ENCODE measurements around the gene MAF.

DNA sequence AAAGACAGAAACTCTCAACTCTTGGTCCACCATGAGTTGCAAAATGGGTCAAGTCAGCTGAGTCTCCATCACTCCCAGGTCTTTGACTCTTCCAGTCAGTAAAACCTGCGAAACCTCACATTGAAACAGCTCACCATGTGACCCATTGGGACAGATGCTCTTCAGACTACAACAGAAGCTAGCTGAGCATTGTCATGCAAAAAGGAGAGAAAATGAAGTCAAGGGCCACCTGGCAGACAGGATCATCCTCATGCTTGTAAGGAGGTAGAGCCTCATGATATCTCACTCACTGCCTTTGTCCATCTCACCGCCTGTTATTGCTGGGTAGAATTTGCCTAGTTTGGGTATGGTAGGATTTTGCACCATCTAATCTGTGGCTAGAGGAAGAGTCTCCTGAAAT lies 50.2 kb downstream of the MAF start:
- TF ChIP-seq, protein P1, sequence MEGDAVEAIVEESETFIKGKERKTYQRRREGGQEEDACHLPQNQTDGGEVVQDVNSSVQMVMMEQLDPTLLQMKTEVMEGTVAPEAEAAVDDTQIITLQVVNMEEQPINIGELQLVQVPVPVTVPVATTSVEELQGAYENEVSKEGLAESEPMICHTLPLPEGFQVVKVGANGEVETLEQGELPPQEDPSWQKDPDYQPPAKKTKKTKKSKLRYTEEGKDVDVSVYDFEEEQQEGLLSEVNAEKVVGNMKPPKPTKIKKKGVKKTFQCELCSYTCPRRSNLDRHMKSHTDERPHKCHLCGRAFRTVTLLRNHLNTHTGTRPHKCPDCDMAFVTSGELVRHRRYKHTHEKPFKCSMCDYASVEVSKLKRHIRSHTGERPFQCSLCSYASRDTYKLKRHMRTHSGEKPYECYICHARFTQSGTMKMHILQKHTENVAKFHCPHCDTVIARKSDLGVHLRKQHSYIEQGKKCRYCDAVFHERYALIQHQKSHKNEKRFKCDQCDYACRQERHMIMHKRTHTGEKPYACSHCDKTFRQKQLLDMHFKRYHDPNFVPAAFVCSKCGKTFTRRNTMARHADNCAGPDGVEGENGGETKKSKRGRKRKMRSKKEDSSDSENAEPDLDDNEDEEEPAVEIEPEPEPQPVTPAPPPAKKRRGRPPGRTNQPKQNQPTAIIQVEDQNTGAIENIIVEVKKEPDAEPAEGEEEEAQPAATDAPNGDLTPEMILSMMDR (IDR thresholded peaks at IDR 0.05): no peak
- TF ChIP-seq POLR2A (IDR thresholded peaks at IDR 0.05) (no peak), EP300 (IDR thresholded peaks at IDR 0.05) (no peak)
